HCT116 (cell line): ENCODE measurements around the gene CARD9. TPM values are rescaled to one million over a fixed set of nuclear protein-coding genes. Genes with fewer than 3 reads are reported as not detected.

Experiments used
- ATAC-seq: fragments of 200-7000 bp; cut with Tn5 transposase; 2 replicates; pipeline ENCODE4 v1.9.1; 2020; ENCODE audit warnings: mild to moderate bottlenecking, moderate library complexity
- BruUV-seq: library from RNA; stranded (reverse); fragments of 400-500 nt; replicated peaks from 2 replicates; lab custom pipeline; 2021; lab: Mats Ljungman, UMichigan
- CTCF ChIA-PET: fragments of 300-600 bp; sonication (Branson Sonifier 250); formaldehyde crosslinking; loops from one replicate; lab custom pipeline; 2021; ENCODE audit warnings: antibody characterized with exemption; lab: Charles Lee
- POLR2A ChIA-PET: fragments of 300-600, 350-600 bp; sonication (Branson Sonifier 250); formaldehyde crosslinking; loops from one replicate; lab custom pipeline; 2021; ENCODE audit warnings: antibody characterized with exemption; lab: Charles Lee
- RAD21 ChIA-PET, 2 experiments: fragments of 300-600 bp; sonication (Branson Sonifier 250); formaldehyde crosslinking; loops; one replicate each; lab custom pipeline; 2023; ENCODE audit warnings: low total read pairs in 2 of 2; ENCODE audit not compliant: uncharacterized antibody in 2 of 2, unreplicated experiment in 2 of 2, low non-redundant PET in 1 of 2; lab: Charles Lee
- DNase-seq: peaks from one replicate; pipeline ENCODE4 v3.0.0-alpha.2; 2010; ENCODE audit warnings: low read depth, low spot score
- H2AFZ ChIP-seq: fragments of 200-600 bp; shearing (Covaris generic), sonication (generic); 2 replicates; pipeline ENCODE4 v1.6.1; 2017; ENCODE audit warnings: low read depth, mixed run types, mixed read lengths, antibody characterized with exemption, low read length; ENCODE audit not compliant: poor library complexity, severe bottlenecking
- H3K27ac ChIP-seq: 2 replicates; pipeline ENCODE4 v1.5.1; 2012; ENCODE audit warnings: low read depth, low read length
- H3K27me3 ChIP-seq: fragments of 200-600 bp; sonication (generic); 2 replicates; pipeline ENCODE4 v1.6.1; 2016; ENCODE audit warnings: mixed run types, low read length, mixed read lengths; ENCODE audit not compliant: insufficient read depth
- H3K36me3 ChIP-seq, 2 experiments: fragments of 200-500 bp in 1 of 2; fragments of 200-600 bp in 1 of 2; sonication (Bioruptor generic) in 1 of 2; sonication (generic) in 1 of 2; 2 replicates each; pipeline versions ENCODE4 v1.5.1 to v1.6.1; 2014 to 2016; ENCODE audit warnings: low read length in 2 of 2, inconsistent platforms in 1 of 2, mixed read lengths in 1 of 2, mixed run types in 1 of 2; ENCODE audit not compliant: insufficient read depth in 2 of 2, control insufficient read depth in 1 of 2
- H3K4me1 ChIP-seq, 2 experiments: fragments of 200-600 bp in 1 of 2; sonication (generic) in 1 of 2; 2 replicates each; pipeline versions ENCODE4 v1.5.1 to v1.6.1; 2012 to 2017; ENCODE audit warnings: low read length in 2 of 2, inconsistent platforms in 1 of 2, mild to moderate bottlenecking in 1 of 2, mixed read lengths in 1 of 2, mixed run types in 1 of 2, moderate library complexity in 1 of 2; ENCODE audit not compliant: insufficient read depth in 2 of 2, control insufficient read depth in 1 of 2
- H3K4me2 ChIP-seq: fragments of 200-600 bp; sonication (generic); 2 replicates; pipeline ENCODE4 v1.6.1; 2017; ENCODE audit warnings: mixed run types, low read length, mixed read lengths
- H3K4me3 ChIP-seq, 2 experiments: fragments of 200-600 bp in 1 of 2; sonication (generic) in 1 of 2; replicated peaks in 1 of 2; 2 replicates each; pipeline ENCODE4 v1.5.1; 2011 to 2016; ENCODE audit warnings: low read length in 2 of 2, control low read depth in 1 of 2, low read depth in 1 of 2, mild to moderate bottlenecking in 1 of 2, mixed read lengths in 1 of 2, mixed run types in 1 of 2
- H3K79me2 ChIP-seq: fragments of 200-600 bp; sonication (generic); 2 replicates; pipeline ENCODE4 v1.6.1; 2017; ENCODE audit warnings: mild to moderate bottlenecking, mixed run types, low read length, moderate library complexity, mixed read lengths; ENCODE audit not compliant: insufficient read depth
- H3K9ac ChIP-seq: fragments of 200-600 bp; sonication (generic); 2 replicates; pipeline ENCODE4 v1.6.1; 2016; ENCODE audit warnings: low read length, mixed read lengths
- H3K9me2 ChIP-seq: fragments of 200-600 bp; sonication (generic), shearing (Covaris generic); 2 replicates; pipeline ENCODE4 v1.6.1; 2017; ENCODE audit warnings: mixed run types, mild to moderate bottlenecking, moderate library complexity; ENCODE audit not compliant: insufficient read depth
- H3K9me3 ChIP-seq, 2 experiments: fragments of 200-500 bp in 1 of 2; fragments of 200-600 bp in 1 of 2; sonication (Bioruptor generic) in 1 of 2; sonication (generic) in 1 of 2; 2 replicates each; pipeline ENCODE4 v1.6.1; 2014 to 2017; ENCODE audit warnings: low read length in 2 of 2, mixed read lengths in 2 of 2, inconsistent platforms in 1 of 2, low read depth in 1 of 2, mild to moderate bottlenecking in 1 of 2, mixed run types in 1 of 2, moderate library complexity in 1 of 2; ENCODE audit not compliant: control insufficient read depth in 1 of 2, insufficient read depth in 1 of 2
- H4K20me1 ChIP-seq: fragments of 200-600 bp; sonication (generic), shearing (Covaris generic); 2 replicates; pipeline ENCODE4 v1.6.1; 2017; ENCODE audit warnings: mixed run types, mild to moderate bottlenecking, moderate library complexity; ENCODE audit not compliant: insufficient read depth
- CEBPB ChIP-seq: IDR thresholded peaks from 2 replicates; pipeline ENCODE4 v1.6.1; 2012; ENCODE audit warnings: low read depth
- CTCF ChIP-seq, 3 experiments: fragments of 200-600 bp in 1 of 3; sonication (generic) in 1 of 3; IDR thresholded peaks in 2 of 3; conservative IDR thresholded peaks in 1 of 3; 2 replicates each; pipeline ENCODE4 v1.5.1; 2012 to 2017; ENCODE audit warnings: low read depth in 2 of 3, low read length in 2 of 3, antibody characterized with exemption in 1 of 3, borderline replicate concordance in 1 of 3, control low read depth in 1 of 3, mild to moderate bottlenecking in 1 of 3, mixed read lengths in 1 of 3, mixed run types in 1 of 3, moderate library complexity in 1 of 3; ENCODE audit not compliant: insufficient read depth in 1 of 3
- EGR1 ChIP-seq: IDR thresholded peaks from 2 replicates; pipeline ENCODE4 v1.6.1; 2012; ENCODE audit warnings: low read depth
- ELF1 ChIP-seq: IDR thresholded peaks from 2 replicates; pipeline ENCODE4 v1.6.1; 2012; ENCODE audit warnings: low read depth, borderline replicate concordance
- EZH2phosphoT487 ChIP-seq: fragments of 200-600 bp; IDR thresholded peaks from 2 replicates; pipeline ENCODE4 v1.6.1; 2018; ENCODE audit warnings: antibody characterized with exemption, borderline replicate concordance
- FOSL1 ChIP-seq: IDR thresholded peaks from 2 replicates; pipeline ENCODE4 v1.6.1; 2012; ENCODE audit warnings: low read depth
- POLR2A ChIP-seq: IDR thresholded peaks from 2 replicates; pipeline ENCODE4 v1.7.0; 2011; ENCODE audit warnings: borderline replicate concordance; ENCODE audit not compliant: insufficient read depth, insufficient read length; ENCODE audit errors: extremely low read depth
- POLR2AphosphoS5 ChIP-seq: IDR thresholded peaks from 2 replicates; pipeline ENCODE4 v1.6.1; 2011; ENCODE audit warnings: mild to moderate bottlenecking, low read depth, low read length, moderate library complexity
- RAD21 ChIP-seq: IDR thresholded peaks from 2 replicates; pipeline ENCODE4 v1.6.1; 2012; ENCODE audit warnings: low read depth, mild to moderate bottlenecking
- SIN3A ChIP-seq: IDR thresholded peaks from 2 replicates; pipeline ENCODE4 v1.6.1; 2012; ENCODE audit warnings: low read depth
- SP1 ChIP-seq: IDR thresholded peaks from 2 replicates; pipeline ENCODE4 v1.6.1; 2012; ENCODE audit warnings: low read depth
- SRF ChIP-seq: IDR thresholded peaks from 2 replicates; pipeline ENCODE4 v1.6.1; 2012; ENCODE audit warnings: low read depth
- TCF7L2 ChIP-seq: IDR thresholded peaks from 2 replicates; pipeline ENCODE4 v1.7.0; 2011; ENCODE audit warnings: borderline replicate concordance, inconsistent platforms; ENCODE audit not compliant: insufficient read depth, insufficient read length; ENCODE audit errors: extremely low read depth
- YY1 ChIP-seq: IDR thresholded peaks from 2 replicates; pipeline ENCODE4 v1.6.1; 2011; ENCODE audit warnings: low read length, low read depth, moderate library complexity, mild to moderate bottlenecking; ENCODE audit not compliant: insufficient replicate concordance; ENCODE audit errors: extremely low read depth
- ZFX ChIP-seq: fragments of 450-650 bp; IDR thresholded peaks from 2 replicates; pipeline ENCODE4 v1.6.1; 2017
- ZNF274 ChIP-seq: fragments of 200-500 bp; sonication (Bioruptor generic); IDR thresholded peaks from 2 replicates; pipeline ENCODE4 v1.6.1; 2014; ENCODE audit warnings: mild to moderate bottlenecking, low read depth, low read length, inconsistent platforms
- intact Hi-C: fragments of 100-400 bp; cut with micrococcal nuclease; formaldehyde crosslinking; loops from 2 replicates; pipeline ENCODE4 v1.10.0; 2022
- total RNA-seq: library from RNA; stranded (reverse); gene quantifications from one replicate; pipeline ENCODE4 v1.2.1, GENCODE V29; 2021; ENCODE audit not compliant: unreplicated experiment
- TF ChIP-seq, protein P1 (sequence below): IDR thresholded peaks from 2 replicates; pipeline ENCODE4 v1.6.1; 2012
- TF ChIP-seq, protein P2 (sequence below): IDR thresholded peaks from 2 replicates; pipeline ENCODE4 v1.6.1; 2012

The CARD9 gene
- total RNA-seq, 1 experiment from 2014 or later = 1.2 TPM

GRCh38 chr9:136353757-136354488 is 19.5 kb downstream of the CARD9 start:
- ChIA-PET RAD21 (no interaction called here), CTCF (interaction anchor here (1.6 kb wide), 1 partner anchor 8 kb away, joined by 5 read pairs; no protein-coding TSS in a partner anchor)
- H3K4me2 ChIP-seq = peak overlapping the region; percentile 65; the same call in 1 of the 2 replicates
- peak overlapping the region; percentile 49; the same call in 1 of the 2 replicates for H3K27ac ChIP-seq
- DNase-seq = no peak
- no peaks in the 10 kb centered on the region; a peak in 1 of 4 replicates for H3K36me3 ChIP-seq
- H3K9me3 ChIP-seq = no peaks in the 10 kb centered on the region
- H3K4me3 ChIP-seq = no peak overlapping the region
- H3K4me1 ChIP-seq = peaks cover 9 to 22% of the 10 kb centered on the region in 2 experiments; a peak in 3 of 4 replicates
- TF ChIP-seq SIN3A (no peak), ZNF274 (no peak), ELF1 (no peak), CTCF (IDR thresholded peaks at IDR 0.05 in 2 of 3, conservative IDR thresholded peaks at IDR 0.05 in 1 of 3; ENCODE audit: borderline replicate concordance in 1 of 3, insufficient read depth in 1 of 3, low read depth in 2 of 3, low read length in 2 of 3) (no peak), POLR2A (no peak), ZFX (no peak), POLR2AphosphoS5 (no peak), EZH2phosphoT487 (no peak), CEBPB (no peak), YY1 (no peak), RAD21 (no peak), SRF (no peak), FOSL1 (no peak), SP1 (no peak), TCF7L2 (no peak), EGR1 (no peak)
- TF ChIP-seq, protein P1, sequence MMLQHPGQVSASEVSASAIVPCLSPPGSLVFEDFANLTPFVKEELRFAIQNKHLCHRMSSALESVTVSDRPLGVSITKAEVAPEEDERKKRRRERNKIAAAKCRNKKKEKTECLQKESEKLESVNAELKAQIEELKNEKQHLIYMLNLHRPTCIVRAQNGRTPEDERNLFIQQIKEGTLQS = no peak
- TF ChIP-seq, protein P2, sequence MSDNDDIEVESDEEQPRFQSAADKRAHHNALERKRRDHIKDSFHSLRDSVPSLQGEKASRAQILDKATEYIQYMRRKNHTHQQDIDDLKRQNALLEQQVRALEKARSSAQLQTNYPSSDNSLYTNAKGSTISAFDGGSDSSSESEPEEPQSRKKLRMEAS = no peak
- TF ChIP-seq, all 23 proteins: peak for 0
- Histone ChIP-seq H3K79me2 (no peaks in the 10 kb centered on the region), H3K9ac (no peak overlapping the region), H4K20me1 (no peaks in the 10 kb centered on the region), H2AFZ (no peak overlapping the region), H3K9me2 (no peaks in the 10 kb centered on the region), H3K27me3 (no peaks in the 10 kb centered on the region)
- BruUV-seq = no TSS peak
- ATAC-seq = 0 out of 2 replicates have a peak, but pooled peaks have one; percentile 1
- intact Hi-C loops = no loop called here
- POLR2A ChIA-PET = interaction anchor here (1.0 to 1.3 kb wide), 2 partner anchors 8 to 9 kb away, joined by 4 to 5 read pairs; partner anchors contain the start of gene DNLZ
